Measurements from ENCODE around the gene ATP8B1.
"Not testable (repeated sequence)": the region's sequence is repeated elsewhere in the genome, so short reads cannot be mapped to it uniquely, and the experiment has no call there.

The ATP8B1 gene

DNA sequence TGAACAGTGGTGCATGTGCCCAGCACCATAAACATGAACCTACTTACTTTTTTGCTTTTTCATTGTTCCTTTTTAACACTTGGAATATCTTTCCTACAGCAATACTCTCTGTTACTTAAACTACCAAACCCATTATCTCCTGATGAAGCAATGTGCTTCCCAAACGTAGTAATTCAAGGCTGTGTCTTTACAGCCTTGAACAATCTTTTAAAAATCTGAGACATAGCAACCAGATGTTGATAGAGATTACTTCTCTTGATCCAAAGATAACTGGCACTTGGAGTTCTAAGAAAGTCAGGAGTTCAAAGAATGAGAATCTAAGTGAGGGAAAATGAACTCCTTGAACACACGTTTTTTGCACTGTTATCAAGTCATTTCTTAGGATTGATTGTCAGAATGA is 40.4 kb downstream of the ATP8B1 start:
- DNase-seq = no peak

DNA sequence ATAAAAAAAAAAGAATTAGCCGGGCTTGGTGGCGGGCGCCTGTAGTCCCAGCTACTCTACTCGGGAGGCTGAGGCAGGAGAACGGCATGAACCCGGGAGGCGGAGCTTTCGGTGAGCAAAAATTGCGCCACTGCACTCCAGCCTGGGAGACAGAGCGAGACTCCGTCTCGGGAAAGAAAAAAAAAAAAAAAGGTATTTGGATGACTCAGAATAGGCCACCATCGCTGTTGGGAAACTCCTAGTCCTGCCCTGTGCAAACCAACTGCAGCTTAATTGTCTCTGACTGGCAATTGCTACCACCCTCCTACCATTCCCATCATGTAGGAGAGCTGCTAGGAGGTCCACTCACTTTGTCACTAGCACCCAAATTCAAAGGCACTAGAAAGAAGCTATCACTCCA is 43.5 kb downstream of the ATP8B1 start:
- no peak for DNase-seq

DNA sequence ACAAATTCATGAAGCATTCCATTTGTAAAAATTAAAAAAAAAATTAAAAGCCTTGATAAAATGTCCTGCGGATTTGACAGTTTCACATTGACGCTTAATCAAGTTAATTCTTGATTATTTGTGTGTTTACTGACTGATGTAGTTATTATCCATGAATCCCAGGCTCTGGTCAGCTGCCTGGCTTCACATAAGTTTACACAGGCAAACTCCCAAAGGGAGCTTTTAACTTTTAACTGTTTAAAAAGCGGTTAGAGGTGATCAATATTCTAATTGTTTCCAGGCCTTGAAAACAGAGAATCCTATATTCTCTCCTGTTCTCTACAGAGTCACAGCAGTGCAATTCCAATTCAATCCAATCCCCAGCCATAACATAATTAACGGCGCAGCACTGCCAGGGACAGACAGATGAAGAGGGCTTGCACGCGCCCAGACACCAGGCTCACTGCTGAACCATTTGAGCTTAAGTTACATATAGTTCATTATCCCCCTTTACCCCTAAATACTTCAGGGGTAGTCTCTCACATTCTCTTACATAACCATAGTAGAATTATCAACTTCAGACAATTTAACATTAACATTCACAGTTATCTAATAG is 47.5 kb downstream of the ATP8B1 start:
- DNase-seq = no peak

DNA sequence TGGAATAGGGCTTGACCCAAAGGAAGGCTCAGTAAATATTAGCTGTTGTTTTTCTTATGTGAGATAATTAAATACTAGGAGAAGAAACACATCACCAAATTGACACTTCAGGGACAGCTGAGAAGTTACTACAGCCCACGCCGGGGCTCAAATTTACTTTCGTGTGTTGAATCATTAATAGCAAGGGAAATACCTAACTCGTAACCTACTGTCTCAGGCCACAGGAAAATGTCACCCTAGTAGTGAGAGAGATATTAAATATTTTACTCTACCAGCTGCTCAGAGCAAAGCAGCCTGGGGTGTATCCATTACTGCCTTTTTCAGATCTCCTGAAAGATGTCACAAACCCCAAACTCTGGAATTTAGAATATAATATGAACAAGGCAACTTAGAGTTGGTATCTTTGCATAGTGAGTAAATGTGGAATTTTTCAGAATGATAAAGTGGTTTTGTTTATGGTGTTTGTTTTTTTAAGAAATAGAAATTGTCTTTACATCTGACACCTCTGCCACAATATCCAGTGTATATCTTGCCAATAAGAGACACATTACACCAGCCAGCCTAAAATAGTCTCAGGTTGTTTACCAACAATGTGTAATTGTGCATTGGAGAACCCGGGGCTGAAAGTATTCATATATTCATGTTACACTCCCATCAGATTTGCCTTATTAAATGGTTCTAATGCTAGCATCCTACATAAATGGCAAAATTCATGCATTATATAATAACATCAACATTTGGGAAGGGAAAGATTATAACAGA is 48.4 kb downstream of the ATP8B1 start:
- no peak for DNase-seq

DNA sequence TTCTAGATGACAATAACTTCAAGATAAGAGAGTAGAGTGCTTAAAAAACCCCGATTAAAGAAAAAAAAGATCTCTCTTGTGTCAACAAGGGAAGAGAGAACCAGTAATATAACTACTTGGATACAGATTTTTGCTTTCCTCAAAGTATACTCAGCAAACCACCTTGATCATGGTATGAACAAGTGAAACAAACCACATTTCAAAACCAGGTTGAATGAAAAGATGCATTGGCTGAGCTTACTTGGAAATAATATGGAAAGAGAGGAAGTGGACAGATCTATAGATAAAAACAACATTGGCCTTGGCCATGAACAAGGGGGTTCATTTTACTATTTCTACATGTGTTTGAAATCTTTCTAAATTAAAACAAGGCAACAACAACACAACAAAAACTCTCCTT is 50.1 kb downstream of the ATP8B1 start:
- no peak for DNase-seq

DNA sequence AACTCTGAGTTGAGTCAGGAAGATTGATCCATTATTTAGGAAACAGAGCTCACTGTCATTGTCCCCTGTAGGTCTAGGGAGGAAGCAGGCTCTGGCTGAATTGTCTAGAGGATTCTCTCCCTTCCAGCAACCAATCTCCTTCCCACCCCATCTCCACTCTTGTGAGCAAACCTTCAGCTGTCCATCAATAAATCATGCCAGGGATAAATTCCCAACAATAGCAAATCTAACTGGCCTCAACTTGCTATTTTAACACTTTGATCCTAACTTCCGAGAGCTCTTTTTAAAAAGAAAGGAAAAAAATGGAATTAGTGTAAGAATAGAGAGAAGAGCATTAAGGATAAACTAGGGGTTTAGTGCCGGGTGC is 53.5 kb downstream of the ATP8B1 start:
- no peak for DNase-seq

DNA sequence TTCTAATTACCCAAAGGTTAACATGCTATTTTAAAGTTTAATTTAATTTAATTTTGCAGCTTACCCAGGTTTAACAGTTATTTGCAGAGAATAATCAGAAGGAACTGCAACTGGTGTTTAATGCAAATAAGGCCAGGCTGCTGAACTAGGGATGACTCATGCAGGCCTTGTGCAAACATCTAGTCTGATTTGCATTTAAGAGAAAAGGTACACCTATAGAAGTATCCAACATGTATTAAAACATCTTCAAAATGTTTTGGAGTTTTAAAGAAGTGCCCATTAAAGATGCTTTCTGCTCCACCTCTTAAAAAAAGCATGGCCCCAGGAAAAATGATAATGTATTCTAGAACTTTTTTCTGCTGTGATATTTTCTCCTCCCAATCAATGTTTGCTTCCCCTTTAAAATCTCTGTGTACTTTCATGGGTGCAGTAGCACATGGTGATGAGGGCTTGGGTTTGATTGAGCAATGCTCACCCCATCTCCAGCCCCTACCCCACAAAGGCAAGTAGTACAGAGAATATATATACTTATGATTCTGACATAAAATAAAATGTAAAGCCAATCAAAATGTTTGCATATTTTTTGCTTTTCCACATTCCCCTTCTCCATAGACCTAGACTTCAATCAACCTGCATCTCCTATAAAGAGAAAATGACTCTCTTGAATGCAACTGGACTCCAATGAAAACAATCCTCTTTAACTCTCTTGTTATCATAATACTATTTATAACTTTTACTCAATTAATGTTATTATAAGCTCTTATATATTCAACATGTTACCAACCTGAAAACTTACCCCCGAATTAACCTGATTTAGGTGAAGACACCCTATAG is 54.1 kb downstream of the ATP8B1 start:
- peak; percentile 33 for DNase-seq

DNA sequence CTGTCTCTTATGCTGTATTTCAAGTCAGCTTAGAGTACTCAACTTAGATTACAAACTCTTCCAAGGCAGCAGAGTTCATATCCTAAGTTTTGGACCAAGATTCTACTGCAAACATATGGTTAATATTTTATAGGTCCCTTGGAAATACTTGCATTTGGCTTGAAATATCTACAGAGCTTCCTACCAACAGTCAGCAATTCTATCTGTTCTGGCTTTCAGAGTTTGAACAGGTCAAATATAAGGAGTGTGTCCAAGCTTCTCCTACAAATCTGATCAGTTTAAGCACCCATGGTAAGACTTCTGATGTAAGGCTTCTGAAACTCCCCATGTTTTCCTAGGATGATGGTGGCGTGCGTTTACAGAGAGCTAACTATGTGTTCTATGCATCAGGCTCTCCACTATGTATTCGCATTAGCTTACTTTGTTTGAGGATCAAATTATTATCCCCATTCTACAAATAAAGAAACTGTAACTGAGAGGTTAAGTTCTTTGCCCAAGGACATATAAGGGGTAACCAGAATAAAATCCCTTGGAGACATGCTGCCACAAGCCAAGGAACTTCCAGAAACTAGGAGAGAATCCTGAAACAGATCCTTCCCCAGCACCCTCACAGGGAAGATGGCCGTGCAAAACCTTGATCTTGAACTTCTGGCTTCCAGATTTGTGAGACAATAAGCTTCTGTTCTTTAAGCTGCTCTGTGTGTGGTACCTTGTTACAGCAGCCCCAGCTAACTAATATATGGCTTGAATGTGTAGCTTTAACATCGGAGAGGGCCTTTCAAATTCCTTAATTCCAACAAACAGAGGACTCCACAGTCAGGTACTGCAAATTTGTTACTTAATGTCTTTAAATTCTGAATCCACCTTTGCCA is 55.1 kb downstream of the ATP8B1 start:
- DNase-seq = peak; percentile 18

DNA sequence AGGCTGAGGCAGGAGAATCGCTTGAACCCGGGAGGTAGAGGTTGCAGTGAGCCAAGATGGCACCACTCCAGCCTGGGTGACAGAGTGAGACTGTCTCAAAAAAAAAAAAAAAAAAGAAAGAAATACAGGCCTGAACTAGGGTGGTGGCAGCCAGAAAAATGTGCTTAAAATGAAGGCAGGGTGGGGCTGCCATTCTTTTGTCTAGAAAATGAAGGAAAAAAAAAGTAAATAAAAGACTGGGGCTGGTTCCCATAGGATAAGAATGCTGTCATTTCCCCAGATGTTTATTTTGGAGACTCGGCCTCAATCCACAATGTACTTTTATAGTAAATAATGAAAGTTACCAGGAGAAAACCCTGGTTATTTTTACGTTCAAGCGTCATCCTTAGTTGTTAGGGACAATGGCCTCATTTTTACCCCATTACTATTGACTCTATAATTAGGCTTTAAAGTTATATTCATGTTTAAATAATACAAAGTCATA is 58.9 kb downstream of the ATP8B1 start:
- DNase-seq = no peak

DNA sequence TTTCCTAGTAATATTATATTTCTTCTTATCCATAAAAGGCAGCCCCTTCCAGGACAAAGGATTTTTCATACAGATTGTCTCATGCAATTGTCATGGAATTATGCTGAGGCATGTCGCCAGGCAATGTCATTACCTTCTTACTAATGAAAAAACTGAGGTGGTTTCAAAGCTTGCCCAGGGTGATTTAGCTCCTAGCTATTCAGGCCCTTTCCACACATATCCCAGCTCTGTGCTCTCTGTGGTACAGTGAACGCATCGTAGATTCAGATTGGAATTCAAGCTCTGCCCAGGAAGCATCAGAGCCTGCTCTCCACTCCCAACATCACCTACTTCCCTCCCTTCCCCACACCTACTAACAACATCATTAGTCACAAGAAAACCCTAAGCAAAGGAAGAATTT is 60.1 kb downstream of the ATP8B1 start:
- no peak for DNase-seq

DNA sequence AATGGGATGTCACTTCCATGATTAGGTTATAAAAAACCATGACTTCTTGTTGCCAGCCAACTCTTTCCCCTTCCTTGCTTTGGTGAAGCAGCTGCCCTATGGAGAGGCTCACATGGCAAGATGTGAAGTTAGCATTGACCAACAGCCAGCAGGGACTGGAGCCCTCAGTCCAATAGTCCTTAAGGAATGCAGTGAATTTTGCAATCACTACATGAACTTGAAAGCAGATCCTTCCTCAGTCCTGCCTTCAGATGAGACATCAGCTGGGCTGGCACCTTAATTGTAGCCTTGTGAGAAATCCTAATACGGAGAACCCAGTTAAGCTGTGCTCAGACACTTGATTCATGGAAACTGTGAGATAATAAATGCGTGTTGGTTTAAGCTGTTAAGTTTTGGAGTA is 61.8 kb downstream of the ATP8B1 start:
- no peak for DNase-seq

DNA sequence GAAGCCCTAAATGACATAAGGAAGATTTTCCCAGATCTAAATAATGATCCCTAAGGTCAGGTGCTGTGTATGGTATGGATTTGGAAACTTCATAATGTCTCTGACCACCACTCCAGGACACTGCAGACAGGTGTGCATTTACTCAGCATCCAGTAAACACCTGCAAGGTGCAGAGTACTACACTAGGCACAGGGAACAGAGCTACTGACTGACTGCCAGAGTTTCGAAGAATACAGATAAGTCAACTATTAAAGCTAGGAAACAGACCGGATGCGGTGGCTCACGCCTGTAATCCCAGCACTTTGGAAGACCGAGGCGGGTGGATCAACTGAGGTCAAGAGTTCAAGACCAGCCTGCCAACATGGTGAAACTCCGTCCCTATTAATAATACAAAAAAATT is 65.0 kb downstream of the ATP8B1 start:
- DNase-seq = no peak

DNA sequence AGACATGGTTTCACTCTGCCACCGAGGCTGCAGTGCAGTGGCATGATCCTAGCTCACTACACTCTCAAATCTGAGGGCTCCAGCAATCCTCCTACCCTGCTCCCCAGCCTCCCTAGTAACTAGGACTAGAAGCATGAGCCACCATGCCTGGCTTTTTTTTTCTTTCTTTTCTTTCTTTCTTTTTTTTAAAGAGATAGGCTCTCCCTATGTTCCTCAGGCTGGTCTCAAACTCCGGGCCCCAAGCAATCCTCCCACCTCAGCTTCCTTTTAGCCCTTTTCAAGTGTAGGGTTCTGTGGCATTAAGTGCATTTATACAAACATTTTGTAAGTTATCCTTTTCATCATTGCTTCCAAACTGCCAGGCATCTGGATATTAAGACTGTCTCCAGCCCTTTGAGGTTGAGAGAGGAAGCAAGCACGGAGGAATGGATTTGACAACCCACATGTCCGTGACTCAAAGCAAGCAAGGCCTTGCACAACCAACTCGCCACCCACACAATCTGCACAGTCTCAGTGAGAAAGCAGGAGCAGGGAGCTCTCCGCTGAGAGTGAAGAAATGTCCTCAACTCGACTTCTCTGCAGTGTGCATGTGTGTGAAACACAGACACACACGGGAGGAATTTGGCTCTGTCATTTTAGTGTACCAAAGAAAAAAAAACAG is 65.6 kb downstream of the ATP8B1 start:
- no peak for DNase-seq

DNA sequence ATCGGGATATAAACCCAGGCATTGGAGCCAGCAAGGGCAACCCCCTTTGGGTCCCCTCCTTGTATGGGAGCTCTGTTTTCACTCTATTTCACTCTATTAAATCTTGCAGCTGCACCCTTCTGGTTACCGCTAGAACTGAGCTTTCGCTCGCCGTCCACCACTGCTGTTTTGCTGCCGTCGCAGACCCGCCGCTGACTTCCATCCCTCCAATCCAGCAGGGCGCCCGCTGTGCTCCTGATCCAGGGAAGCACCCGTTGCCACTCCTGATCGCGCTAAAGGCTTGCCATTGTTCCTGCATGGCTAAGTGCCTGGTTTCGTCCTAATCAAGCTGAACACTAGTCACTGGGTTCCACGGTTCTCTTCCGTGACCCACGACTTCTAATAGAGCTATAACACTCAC is 68.1 kb downstream of the ATP8B1 start:
- not testable (repeated sequence) for DNase-seq

DNA sequence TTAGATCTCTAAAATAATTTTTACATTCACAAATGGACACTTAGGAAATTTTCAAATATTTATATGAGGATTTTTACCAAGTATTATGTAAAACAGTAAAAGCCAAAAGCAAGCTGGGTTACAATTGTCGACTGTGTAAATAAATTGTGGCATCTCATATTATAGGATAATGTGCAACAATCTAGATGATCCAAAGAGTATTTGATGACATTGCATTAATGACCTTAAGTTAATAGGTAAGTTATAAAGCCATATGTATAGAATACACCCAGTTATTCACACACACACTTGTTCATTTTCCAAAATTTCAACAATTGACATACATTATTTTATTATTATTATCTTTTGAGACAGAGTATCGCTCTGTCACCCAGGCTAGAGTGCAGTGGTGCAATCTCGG is 69.3 kb downstream of the ATP8B1 start:
- no peak for DNase-seq

DNA sequence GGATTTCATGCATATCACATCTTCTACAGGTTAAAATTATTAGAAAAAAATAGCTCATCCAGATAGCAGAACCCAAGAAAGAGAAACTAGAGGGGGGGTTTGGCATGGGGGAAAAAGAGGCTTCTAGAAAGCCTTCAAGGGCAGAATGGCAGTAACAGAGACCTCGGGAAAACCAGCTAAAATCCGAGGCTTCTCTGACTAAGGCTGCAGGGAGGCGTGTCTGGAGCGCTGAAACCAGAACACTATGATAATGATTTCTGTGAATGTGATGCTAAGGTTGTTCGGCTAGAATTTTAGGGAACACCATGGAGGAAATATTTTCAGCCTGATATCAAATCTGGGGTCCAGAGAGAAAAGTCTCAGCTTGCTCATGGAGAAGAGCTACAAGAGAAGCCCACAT is 73.0 kb downstream of the ATP8B1 start:
- DNase-seq = no peak

DNA sequence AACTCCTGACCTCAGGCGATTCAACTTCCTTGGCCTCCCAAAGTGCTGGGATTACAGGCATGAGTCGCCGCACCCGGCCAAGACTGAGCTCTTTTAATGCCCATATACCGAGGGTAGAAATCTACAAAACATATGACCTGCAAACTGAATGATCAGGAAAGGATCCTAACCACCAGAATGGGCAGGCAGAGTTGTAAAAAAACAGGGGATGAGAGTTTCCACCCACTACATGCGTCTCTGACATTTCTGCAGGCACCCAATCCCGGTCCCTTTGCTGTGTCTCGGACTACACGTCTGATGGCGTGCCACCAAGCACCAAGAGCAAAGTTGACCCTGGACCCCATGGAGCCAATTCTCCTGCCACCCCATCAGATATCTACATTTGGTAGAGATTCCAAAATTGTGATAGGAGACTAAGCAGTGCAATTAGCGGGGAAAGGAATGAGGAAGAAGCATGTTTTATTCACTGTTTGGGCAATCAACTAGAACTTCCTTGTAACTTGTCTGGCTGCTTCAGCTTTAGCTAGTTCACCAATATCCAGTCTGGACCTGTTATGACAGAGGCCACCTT is 74.1 kb downstream of the ATP8B1 start:
- no peak for DNase-seq

DNA sequence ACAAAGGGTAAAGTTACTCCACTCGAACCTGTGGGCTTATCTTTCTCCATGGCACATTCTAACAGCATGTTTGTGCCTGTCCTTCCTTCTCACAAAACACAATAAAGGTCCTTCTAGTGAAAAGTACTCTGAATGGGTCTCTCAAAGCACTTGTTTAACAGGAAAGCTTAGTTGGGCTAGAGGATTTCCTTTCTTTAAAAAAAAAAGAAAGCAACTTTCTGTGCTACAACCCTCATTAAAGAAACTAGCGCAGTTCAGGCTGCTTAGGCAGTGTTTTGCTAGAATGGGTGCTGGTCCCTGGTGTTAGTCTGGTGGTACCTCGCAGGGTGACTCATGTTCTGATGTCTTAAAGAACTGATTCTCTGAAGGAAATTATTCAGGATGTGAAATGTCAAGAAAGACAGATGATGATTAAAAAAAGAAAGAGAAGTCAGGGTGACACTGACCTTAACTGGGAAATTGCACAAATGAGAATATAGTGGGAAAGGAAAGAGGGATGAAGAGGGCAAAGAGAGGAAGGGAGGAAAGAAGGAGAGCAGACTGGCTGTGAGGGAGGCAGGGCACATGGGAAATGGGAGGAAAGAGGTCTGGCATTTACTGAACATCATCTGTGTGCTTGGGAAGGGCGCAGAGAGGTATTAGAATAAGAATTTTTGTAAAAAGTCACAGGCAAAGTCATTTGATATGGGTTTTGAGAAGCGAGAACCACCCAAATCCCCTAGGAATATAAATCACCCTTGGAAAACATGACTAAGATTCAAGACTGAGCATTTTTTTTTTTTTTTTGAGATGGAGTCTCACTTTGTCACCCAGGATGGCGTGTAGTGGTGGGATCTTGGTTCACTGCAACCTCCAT is 74.9 kb downstream of the ATP8B1 start:
- DNase-seq = no peak

DNA sequence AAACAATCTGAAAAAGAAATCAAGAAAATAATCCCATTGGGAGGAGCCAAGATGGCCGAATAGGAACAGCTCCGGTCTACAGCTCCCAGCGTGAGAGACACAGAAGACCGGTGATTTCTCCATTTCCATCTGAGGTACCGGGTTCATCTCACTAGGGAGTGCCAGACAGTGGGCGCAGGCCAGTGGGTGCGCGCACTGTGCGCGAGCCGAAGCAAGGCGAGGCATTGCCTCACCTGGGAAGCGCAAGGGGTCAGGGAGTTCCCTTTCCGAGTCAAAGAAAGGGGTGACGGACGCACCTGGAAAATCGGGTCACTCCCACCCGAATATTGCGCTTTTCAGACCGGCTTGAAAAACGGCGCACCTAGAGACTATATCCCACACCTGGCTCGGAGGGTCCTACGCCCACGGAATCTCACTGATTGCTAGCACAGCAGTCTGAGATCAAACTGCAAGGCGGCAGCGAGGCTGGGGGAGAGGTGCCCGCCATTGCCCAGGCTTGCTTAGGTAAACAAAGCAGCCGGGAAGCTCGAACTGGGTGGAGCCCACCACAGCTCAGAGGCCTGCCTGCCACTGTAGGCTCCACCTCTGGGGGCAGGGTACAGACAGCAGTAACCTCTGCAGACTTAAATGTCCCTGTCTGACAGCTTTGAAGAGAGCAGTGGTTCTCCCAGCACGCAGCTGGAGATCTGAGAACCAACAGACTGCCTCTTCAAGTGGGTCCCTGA is 83.7 kb downstream of the ATP8B1 start:
- DNase-seq = not testable (repeated sequence)

DNA sequence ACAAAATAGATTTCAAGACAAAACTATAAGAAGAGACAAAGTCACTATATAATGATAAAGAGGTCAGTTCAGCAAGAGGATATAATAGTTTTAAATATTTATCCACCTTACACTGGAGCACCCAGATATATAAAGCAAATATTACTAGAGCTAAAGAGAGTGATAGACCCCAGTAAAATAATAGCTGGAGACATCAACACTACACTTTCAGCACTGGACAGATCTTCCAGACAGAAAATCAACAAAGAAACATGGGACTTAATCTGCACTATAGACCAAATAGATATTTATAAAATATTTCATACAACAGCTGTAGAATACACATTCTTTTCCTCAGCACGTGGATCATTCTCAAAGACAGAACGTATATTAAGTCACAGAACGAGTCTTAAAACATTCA is 86.6 kb downstream of the ATP8B1 start:
- no peak for DNase-seq

All from DMS 273 treated with DMSO at 0.1 percent for 48 hours (cell line).